ENCODE data around the gene PTH1R. TPM values are rescaled to one million over a fixed set of nuclear protein-coding genes. Genes with fewer than 3 reads are reported as not detected.

Gene PTH1R
- total RNA-seq, 1 experiment from 2014 or later: 1.0 TPM

DNA sequence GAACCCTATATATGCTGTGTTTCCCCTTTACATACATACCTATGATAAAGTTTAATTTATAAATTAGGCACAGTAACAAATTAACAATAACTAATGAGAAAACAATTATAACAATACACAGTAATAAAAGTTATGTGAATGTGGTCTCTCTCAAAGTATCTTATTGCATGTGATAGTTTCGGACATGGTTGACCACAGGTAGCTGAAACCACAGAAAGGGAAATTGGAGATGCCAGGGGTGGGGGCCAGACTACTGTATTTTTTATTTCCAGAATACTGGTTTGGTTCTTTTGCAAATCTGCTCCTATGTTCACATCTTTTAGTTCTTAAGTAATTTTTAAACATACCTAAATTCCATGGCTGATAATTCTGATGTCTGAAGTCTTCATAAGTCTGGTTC lies 40.7 kb downstream of the PTH1R start:
- Histone ChIP-seq H3K79me2 (ENCODE audit: insufficient read depth, low read length) (no peaks in the 10 kb centered on the region), H4K91ac (ENCODE audit: insufficient read length, low read depth, low read length) (no peak overlapping the region), H3K27me3 (ENCODE audit: insufficient read depth, low read length) (no peaks in the 10 kb centered on the region), H3K9me3 (ENCODE audit: control insufficient read depth, low read depth, low read length) (no peaks in the 10 kb centered on the region), H4K5ac (ENCODE audit: insufficient read length, low read depth, low read length) (no peak overlapping the region), H3K56ac (ENCODE audit: insufficient read length, low read depth, low read length) (no peak overlapping the region), H3K4me1 (ENCODE audit: insufficient read depth, low read length) (no peaks in the 10 kb centered on the region), H3K23ac (ENCODE audit: insufficient read length, low read depth, low read length) (no peak overlapping the region), H2BK12ac (ENCODE audit: insufficient read length, low read depth, low read length) (no peak overlapping the region), H3T11ph (ENCODE audit: low read length) (no peak overlapping the region), H3K14ac (ENCODE audit: insufficient read depth, low read length) (no peak overlapping the region), H2BK15ac (ENCODE audit: low read depth, low read length) (no peak overlapping the region), H2BK120ac (ENCODE audit: low read depth, low read length, poor library complexity, severe bottlenecking) (no peak overlapping the region), H3K79me1 (ENCODE audit: insufficient read depth, low read depth, low read length, poor library complexity, severe bottlenecking) (no peaks in the 10 kb centered on the region), H2BK20ac (ENCODE audit: low read depth, low read length, poor library complexity, severe bottlenecking) (no peak overlapping the region), H3K4me2 (ENCODE audit: insufficient read depth, insufficient read length, low read length) (no peak overlapping the region), H3K4ac (ENCODE audit: low read depth, low read length) (no peak overlapping the region), H3K23me2 (ENCODE audit: insufficient read length, low read depth, low read length, poor library complexity, severe bottlenecking) (no peaks in the 10 kb centered on the region), H3K9ac (ENCODE audit: extremely low read depth, insufficient read length, low read length) (no peak overlapping the region), H2BK5ac (ENCODE audit: insufficient read length, low read length) (no peak overlapping the region), H4K20me1 (ENCODE audit: control insufficient read depth, insufficient read depth, insufficient read length) (no peaks in the 10 kb centered on the region), H3K18ac (ENCODE audit: insufficient read length, low read depth, low read length) (no peak overlapping the region), H3K27ac (ENCODE audit: insufficient read length, low read depth, low read length) (no peak overlapping the region), H4K8ac (replicated peaks; ENCODE audit: insufficient read length, low read depth, low read length) (no peak overlapping the region), H2AK5ac (ENCODE audit: insufficient read length, low read length) (no peak overlapping the region), H2AFZ (ENCODE audit: low read length) (no peak overlapping the region)
- Mint-ChIP-seq H3K4me3 (no peak overlapping the region), H3K4me1 (no peaks in the 10 kb centered on the region), H3K27ac (no peak overlapping the region), H3K27me3 (ENCODE audit: low read depth) (no peaks in the 10 kb centered on the region), H3K36me3 (ENCODE audit: insufficient read depth in 1 of 3, low read depth in 3 of 3) (peaks cover 58 to 64% (median 60%) of the 10 kb centered on the region in 3 experiments), H3K9me3 (peaks cover 5 to 8% of the 10 kb centered on the region in 2 experiments; a peak in 4 of 5 replicates)
- no peak for TF ChIP-seq CTCF (conservative IDR thresholded peaks at IDR 0.05)
- no CpG with 5 or more reads among the region's 1 CpG for WGBS (ENCODE audit: extremely low coverage, insufficient read length, low lambda C conversion rate)
- DNase-seq: no peak

Data from H9 (cell line).